Muscle of leg (tissue), 11 donors: ENCODE data around the gene KCNIP4. TPM values are rescaled to one million over a fixed set of nuclear protein-coding genes. Genes with fewer than 3 reads are reported as not detected.

Experiments
- DNase-seq: peaks from one replicate; pipeline ENCODE4 v3.0.0; 2013
- H3K27ac ChIP-seq: one replicate; pipeline ENCODE4 v1.5.1; 2013; ENCODE audit warnings: mild to moderate bottlenecking, low read length, control low read depth
- H3K27me3 ChIP-seq: one replicate; pipeline ENCODE4 v1.6.1; 2013; ENCODE audit warnings: low read length; ENCODE audit not compliant: control insufficient read depth, insufficient read depth
- H3K36me3 ChIP-seq: one replicate; pipeline ENCODE4 v1.6.1; 2013; ENCODE audit warnings: low read length; ENCODE audit not compliant: control insufficient read depth, insufficient read depth
- H3K4me1 ChIP-seq: one replicate; pipeline ENCODE4 v1.6.1; 2013; ENCODE audit warnings: low read length; ENCODE audit not compliant: control insufficient read depth, insufficient read depth
- H3K4me3 ChIP-seq: one replicate; pipeline ENCODE4 v1.5.1; 2013; ENCODE audit warnings: low read length, control low read depth
- H3K9me3 ChIP-seq: replicated peaks from 2 replicates; pipeline ENCODE4 v1.6.1; 2013; ENCODE audit warnings: low read depth, low read length; ENCODE audit not compliant: control insufficient read depth
- WGBS: methylation state at CpG from one replicate; pipeline ENCODE4 v1.1.5; 2013; ENCODE audit warnings: missing lambda C conversion rate; ENCODE audit not compliant: insufficient coverage; 5-methylcytosine and 5-hydroxymethylcytosine counted together
- polyA plus RNA-seq, 8 donors: library from polyadenylated mRNA; unstranded; fragments of 120-200 nt; gene quantifications; one replicate each; pipeline versions ENCODE4 v1.2.1 to v1.2.3, GENCODE V29; 2013; ENCODE audit warnings: inconsistent platforms in 1 of 8, low replicate concordance in 1 of 8; ENCODE audit not compliant: insufficient read length in 8 of 8, insufficient read depth in 1 of 8
- total RNA-seq: library from RNA; stranded (reverse); fragments of 120-200 nt; gene quantifications from one replicate; pipeline ENCODE4 v1.2.4, GENCODE V29; 2013

The KCNIP4 gene
- total and polyA plus RNA-seq, 9 donors, result 0.44 to 2.8 (median 1.6) TPM

- DNase-seq, result no peak
- Histone ChIP-seq H3K27ac (no peak overlapping the region), H3K4me3 (no peak overlapping the region), H3K9me3 (no peaks in the 10 kb centered on the region), H3K27me3 (no peaks in the 10 kb centered on the region), H3K4me1 (no peaks in the 10 kb centered on the region), H3K36me3 (no peaks in the 10 kb centered on the region)
- no CpG with 5 or more reads among the region's 1 CpG for WGBS
Measured at GRCh38 chr4:21097865-21098264, 850.7 kb downstream of the KCNIP4 start.

DNA sequence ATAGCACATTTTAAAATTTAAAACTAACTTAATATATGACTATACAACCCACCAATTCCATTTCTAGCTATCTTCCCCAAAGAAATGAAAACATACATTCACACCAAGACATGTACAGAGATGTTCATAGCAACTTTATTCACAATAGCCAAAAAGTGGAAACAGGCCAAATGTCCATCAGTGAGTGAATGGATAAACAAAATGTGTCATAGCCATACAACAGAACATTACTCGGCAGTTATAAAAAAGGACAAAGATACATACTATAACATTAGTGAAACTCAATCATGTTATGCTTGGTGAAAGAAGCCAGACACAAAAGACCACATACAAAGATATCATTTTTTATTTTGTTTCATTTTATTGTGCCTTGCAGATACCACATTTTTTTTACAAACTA, 851.5 kb downstream of the KCNIP4 start:
- H3K4me3 ChIP-seq, result no peak overlapping the region
- no peaks in the 10 kb centered on the region for H3K27me3 ChIP-seq
- no peaks in the 10 kb centered on the region for H3K36me3 ChIP-seq
- DNase-seq, result no peak
- H3K4me1 ChIP-seq, result no peaks in the 10 kb centered on the region
- H3K27ac ChIP-seq, result no peak overlapping the region
- WGBS, result no CpG with 5 or more reads among the region's 1 CpG
- H3K9me3 ChIP-seq, result no peaks in the 10 kb centered on the region

GRCh38 chr4:21092531-21092930, 856.0 kb downstream of the KCNIP4 start:
- WGBS, result no CpG with 5 or more reads among the region's 1 CpG
- H3K4me3 ChIP-seq, result no peak overlapping the region
- no peaks in the 10 kb centered on the region for H3K9me3 ChIP-seq
- no peak overlapping the region for H3K27ac ChIP-seq
- H3K4me1 ChIP-seq, result no peaks in the 10 kb centered on the region
- no peaks in the 10 kb centered on the region for H3K27me3 ChIP-seq
- no peak for DNase-seq
- no peaks in the 10 kb centered on the region for H3K36me3 ChIP-seq

- H3K27ac ChIP-seq, result no peak overlapping the region
- DNase-seq, result no peak
- H3K36me3 ChIP-seq, result no peaks in the 10 kb centered on the region
- WGBS, result no CpG with 5 or more reads among the region's 4 CpGs
- no peaks in the 10 kb centered on the region for H3K9me3 ChIP-seq
- H3K4me1 ChIP-seq, result no peaks in the 10 kb centered on the region
- no peaks in the 10 kb centered on the region for H3K27me3 ChIP-seq
- no peak overlapping the region for H3K4me3 ChIP-seq
Measured at GRCh38 chr4:21090094-21090666, 858.4 kb downstream of the KCNIP4 start.

DNA sequence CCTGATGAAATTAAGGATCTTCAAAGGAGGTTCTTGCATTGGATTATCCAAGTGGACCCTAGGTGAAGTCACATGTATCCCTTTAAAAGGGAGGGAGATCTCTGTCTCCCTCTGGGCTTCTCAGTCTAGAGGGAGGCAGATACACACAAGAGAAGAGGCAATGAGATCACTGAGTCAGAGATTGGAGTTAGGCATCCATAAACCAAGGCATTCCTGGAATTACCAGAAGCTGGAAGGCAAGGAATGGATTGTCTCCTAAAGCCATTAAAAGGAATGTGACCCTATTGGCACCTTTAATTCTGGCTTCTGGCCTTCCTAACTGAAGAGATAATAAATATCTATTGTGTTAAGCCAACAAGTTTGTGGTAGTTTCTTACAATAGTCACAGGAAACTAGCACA, 865.2 kb downstream of the KCNIP4 start:
- no peaks in the 10 kb centered on the region for H3K27me3 ChIP-seq
- no peak overlapping the region for H3K4me3 ChIP-seq
- DNase-seq, result no peak
- H3K36me3 ChIP-seq, result no peaks in the 10 kb centered on the region
- no peaks in the 10 kb centered on the region for H3K4me1 ChIP-seq
- H3K9me3 ChIP-seq, result no peaks in the 10 kb centered on the region
- H3K27ac ChIP-seq, result no peak overlapping the region

DNA sequence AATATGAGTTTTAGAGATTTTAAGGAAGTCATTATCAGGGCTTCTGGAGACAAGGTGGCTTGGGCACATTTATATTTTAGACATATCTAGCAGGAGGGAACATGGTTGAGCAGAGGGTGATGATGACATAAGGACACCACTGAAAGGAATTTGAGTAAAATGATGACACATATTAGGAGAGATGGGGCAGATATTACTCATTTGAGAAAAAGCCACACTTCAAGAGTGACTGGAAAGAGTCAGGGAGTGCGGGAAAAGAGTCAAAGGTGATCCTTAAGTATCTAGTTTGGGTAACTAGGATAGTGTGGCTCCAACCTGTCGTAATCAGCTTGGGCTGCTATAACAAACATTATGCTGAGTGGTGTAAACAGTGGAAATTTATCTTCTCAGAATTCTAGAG, 870.6 kb downstream of the KCNIP4 start:
- WGBS, result 85% methylated on average over 2 of the region's 2 CpGs
- Histone ChIP-seq H3K4me3 (no peak overlapping the region), H3K9me3 (no peaks in the 10 kb centered on the region), H3K27ac (no peak overlapping the region), H3K4me1 (no peaks in the 10 kb centered on the region), H3K27me3 (no peaks in the 10 kb centered on the region), H3K36me3 (no peaks in the 10 kb centered on the region)
- DNase-seq, result no peak

DNA sequence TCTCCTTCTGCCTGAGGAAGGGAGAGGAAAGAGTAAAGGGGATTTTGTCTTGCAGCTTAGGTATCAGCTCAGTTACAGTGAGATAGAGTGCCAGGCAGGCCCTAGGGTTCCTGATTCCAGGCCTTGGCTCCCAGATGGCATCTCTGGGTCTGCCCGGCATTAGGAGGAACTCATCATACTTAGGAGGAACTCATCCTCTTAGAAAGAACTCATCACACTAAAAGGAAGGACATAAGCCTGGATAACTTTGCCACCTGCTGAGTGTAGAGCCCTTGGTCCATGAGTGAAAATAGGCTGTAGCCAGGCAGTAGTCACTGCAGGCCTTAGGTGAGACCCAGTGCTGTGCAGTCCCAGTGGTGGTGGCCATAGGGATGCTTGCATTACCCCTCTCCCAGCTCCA, 881.2 kb downstream of the KCNIP4 start:
- Histone ChIP-seq H3K4me1 (no peaks in the 10 kb centered on the region), H3K4me3 (no peak overlapping the region), H3K27ac (no peak overlapping the region), H3K9me3 (peaks cover 3% of the 10 kb centered on the region), H3K36me3 (no peaks in the 10 kb centered on the region), H3K27me3 (no peaks in the 10 kb centered on the region)
- WGBS, result no CpG with 5 or more reads among the region's 1 CpG
- DNase-seq, result no peak

DNA sequence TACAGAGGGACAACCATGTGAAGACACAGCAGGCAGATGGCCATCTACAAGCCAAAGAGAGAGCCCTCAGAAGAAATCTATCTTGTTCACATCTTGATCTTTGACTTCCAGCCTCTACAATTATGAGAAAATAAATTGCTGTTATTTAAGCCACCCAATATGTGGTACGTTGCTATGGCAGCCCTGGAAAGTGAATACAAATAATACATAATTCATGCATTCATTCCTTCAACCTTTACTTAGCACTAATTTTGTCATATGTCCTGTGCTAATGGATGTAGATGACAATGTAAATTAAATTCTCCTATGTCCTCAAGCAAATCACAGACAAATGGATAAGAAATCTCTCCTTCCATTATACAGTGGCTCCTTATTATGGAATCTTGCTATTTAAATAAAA, 886.7 kb downstream of the KCNIP4 start:
- Histone ChIP-seq H3K36me3 (no peaks in the 10 kb centered on the region), H3K9me3 (peaks cover 3% of the 10 kb centered on the region), H3K27me3 (no peaks in the 10 kb centered on the region), H3K4me3 (no peak overlapping the region), H3K27ac (no peak overlapping the region), H3K4me1 (no peaks in the 10 kb centered on the region)
- no peak for DNase-seq
- no CpG with 5 or more reads among the region's 1 CpG for WGBS

GRCh38 chr4:21046141-21046540, 902.4 kb downstream of the KCNIP4 start:
- Histone ChIP-seq H3K27ac (no peak overlapping the region), H3K4me1 (no peaks in the 10 kb centered on the region), H3K4me3 (no peak overlapping the region), H3K27me3 (no peaks in the 10 kb centered on the region), H3K9me3 (no peaks in the 10 kb centered on the region), H3K36me3 (no peaks in the 10 kb centered on the region)
- no CpG with 5 or more reads among the region's 1 CpG for WGBS
- DNase-seq, result no peak

GRCh38 chr4:21045119-21045518, 903.5 kb downstream of the KCNIP4 start:
- no peaks in the 10 kb centered on the region for H3K4me1 ChIP-seq
- WGBS, result 100% methylated on average over 1 of the region's 1 CpG
- no peak overlapping the region for H3K4me3 ChIP-seq
- no peaks in the 10 kb centered on the region for H3K27me3 ChIP-seq
- H3K27ac ChIP-seq, result no peak overlapping the region
- no peak for DNase-seq
- H3K36me3 ChIP-seq, result no peaks in the 10 kb centered on the region
- no peaks in the 10 kb centered on the region for H3K9me3 ChIP-seq

GRCh38 chr4:21041708-21042107, 906.9 kb downstream of the KCNIP4 start:
- H3K9me3 ChIP-seq, result no peaks in the 10 kb centered on the region
- no peak for DNase-seq
- H3K4me3 ChIP-seq, result no peak overlapping the region
- WGBS, result no CpG with 5 or more reads among the region's 3 CpGs
- H3K27ac ChIP-seq, result no peak overlapping the region
- no peaks in the 10 kb centered on the region for H3K27me3 ChIP-seq
- no peaks in the 10 kb centered on the region for H3K4me1 ChIP-seq
- H3K36me3 ChIP-seq, result no peaks in the 10 kb centered on the region
